ENCODE results near the gene SPRR2G. TPM values are rescaled to one million over a fixed set of nuclear protein-coding genes. Genes with fewer than 3 reads are reported as not detected.
"Not testable (repeated sequence)": the region's sequence is repeated elsewhere in the genome, so short reads cannot be mapped to it uniquely, and the experiment has no call there.

SPRR2G gene
- total and polyA plus RNA-seq, 12 donors = not detected

DNA sequence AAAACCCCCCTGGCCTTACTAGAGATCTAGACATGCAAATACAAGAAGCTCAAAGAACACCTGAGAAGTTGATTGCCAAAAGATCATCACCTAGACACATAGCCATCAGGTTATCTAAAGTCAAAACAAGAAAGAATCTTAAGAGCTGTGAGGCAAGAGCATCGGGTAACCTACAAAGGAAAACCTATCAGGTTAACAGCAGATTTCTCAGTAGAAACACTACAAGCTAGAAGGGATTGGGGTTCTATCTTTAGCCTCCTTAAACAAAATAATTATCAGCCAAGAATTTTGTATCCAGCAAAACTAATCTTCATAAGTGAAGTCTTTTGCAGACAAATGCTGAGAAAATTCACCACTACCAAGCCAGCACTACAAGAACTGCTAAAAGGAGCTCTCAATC lies 25.2 kb downstream of the SPRR2G start:
- no peak overlapping the region for H3K27ac ChIP-seq
- WGBS, 4 donors = 93 to 95% (median 94%) methylated on average over 1 of the region's 1 CpG
- DNase-seq = no peak
- no peaks in the 10 kb centered on the region for H3K9me3 ChIP-seq (replicated peaks in 1 of 3)
- intact Hi-C loops (cut with DNase I) = no loop called here
- H3K4me1 ChIP-seq (replicated peaks in 1 of 2) = no peaks in the 10 kb centered on the region
- no peak for TF ChIP-seq POLR2A (IDR thresholded peaks at IDR 0.05)
- TF ChIP-seq, protein P1, sequence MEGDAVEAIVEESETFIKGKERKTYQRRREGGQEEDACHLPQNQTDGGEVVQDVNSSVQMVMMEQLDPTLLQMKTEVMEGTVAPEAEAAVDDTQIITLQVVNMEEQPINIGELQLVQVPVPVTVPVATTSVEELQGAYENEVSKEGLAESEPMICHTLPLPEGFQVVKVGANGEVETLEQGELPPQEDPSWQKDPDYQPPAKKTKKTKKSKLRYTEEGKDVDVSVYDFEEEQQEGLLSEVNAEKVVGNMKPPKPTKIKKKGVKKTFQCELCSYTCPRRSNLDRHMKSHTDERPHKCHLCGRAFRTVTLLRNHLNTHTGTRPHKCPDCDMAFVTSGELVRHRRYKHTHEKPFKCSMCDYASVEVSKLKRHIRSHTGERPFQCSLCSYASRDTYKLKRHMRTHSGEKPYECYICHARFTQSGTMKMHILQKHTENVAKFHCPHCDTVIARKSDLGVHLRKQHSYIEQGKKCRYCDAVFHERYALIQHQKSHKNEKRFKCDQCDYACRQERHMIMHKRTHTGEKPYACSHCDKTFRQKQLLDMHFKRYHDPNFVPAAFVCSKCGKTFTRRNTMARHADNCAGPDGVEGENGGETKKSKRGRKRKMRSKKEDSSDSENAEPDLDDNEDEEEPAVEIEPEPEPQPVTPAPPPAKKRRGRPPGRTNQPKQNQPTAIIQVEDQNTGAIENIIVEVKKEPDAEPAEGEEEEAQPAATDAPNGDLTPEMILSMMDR (IDR thresholded peaks at IDR 0.05) = no peak
- no peak overlapping the region for H3K4me3 ChIP-seq
- no peaks in the 10 kb centered on the region for H3K36me3 ChIP-seq (replicated peaks in 1 of 2)
- no peaks in the 10 kb centered on the region for H3K27me3 ChIP-seq

DNA sequence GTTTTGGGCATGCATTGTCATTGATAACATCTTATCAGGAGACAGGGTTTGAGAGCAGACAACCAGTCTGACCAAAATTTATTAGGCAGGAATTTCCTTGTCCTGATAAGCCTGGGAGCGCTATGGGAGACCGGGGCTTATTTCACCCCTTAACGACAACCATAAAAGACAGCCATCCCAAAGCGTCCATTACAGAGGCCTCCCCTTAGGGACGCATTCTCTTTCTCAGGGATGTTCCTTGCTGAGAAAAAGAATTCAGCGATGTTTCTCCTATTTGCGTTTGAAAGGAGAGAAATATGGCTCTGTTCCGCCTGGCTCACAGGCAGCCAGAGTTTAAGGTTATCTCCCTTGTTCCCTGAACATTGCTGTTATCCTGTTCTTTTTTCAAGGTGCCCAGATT lies 26.9 kb downstream of the SPRR2G start:
- H3K4me1 ChIP-seq (replicated peaks in 1 of 2); intact Hi-C loops (cut with DNase I); H3K4me3 ChIP-seq; DNase-seq; H3K27ac ChIP-seq; H3K36me3 ChIP-seq (replicated peaks in 1 of 2); H3K9me3 ChIP-seq (replicated peaks in 1 of 3); H3K27me3 ChIP-seq: not testable (repeated sequence)
- WGBS, 4 donors = 76 to 84% (median 80%) methylated on average over 8 of the region's 8 CpGs

DNA sequence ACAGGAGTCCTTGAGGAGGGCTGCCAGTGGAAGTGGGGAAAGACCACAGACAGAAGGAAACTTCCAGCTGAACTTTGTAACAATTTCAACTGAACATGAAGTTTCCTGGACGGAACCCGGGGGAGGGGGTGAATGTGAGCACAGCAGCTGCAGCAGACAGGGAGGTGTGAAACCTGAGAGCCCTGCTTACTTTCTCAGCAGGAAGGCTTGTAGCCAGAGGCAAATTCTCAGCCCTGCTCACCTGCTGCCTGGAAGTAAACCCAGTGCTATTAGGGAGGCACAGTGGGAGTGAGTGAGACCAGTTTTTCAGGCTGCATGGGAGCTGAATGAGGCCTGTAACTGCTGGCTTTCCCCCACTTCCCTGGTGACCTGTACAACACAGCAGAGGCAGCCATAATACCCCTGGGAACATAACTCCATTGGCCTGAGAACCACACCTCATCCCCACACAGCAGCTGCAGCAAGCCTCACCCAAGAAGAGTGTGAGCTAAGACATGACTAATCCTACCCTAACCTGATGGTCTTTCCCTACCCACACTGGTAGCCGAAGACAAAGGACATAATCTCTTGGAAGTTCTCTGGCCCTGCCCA lies 27.8 kb downstream of the SPRR2G start:
- WGBS, 4 donors = 45 to 80% (median 48%) methylated on average over 3 of the region's 3 CpGs
- H3K4me3 ChIP-seq = no peak overlapping the region
- no peaks in the 10 kb centered on the region for H3K36me3 ChIP-seq (replicated peaks in 1 of 2)
- H3K9me3 ChIP-seq (replicated peaks in 1 of 3) = no peaks in the 10 kb centered on the region
- H3K27me3 ChIP-seq = no peaks in the 10 kb centered on the region
- TF ChIP-seq, protein P1 (IDR thresholded peaks at IDR 0.05) = no peak
- TF ChIP-seq POLR2A (IDR thresholded peaks at IDR 0.05) = no peak
- DNase-seq = no peak
- no peaks in the 10 kb centered on the region for H3K4me1 ChIP-seq (replicated peaks in 1 of 2)
- no peak overlapping the region for H3K27ac ChIP-seq
- intact Hi-C loops (cut with DNase I) = no loop called here

DNA sequence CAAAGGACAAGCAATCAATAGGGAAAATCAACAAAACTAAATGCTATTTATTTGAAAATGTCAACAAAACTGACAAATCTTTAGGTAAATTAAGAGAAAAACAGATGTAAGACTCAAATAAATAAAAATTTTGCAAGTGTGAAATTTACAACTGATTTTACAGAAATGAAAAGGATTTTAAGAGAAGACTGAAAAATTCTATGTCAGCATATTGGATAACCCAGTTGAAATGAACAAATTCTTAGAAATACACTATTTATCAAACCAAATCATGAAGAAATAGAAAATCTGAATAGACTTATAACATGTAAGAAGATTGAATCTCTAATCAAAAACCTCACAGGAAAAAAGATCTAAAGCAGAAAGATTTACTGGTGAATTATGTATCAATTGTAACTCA lies 29.7 kb downstream of the SPRR2G start:
- H3K36me3 ChIP-seq (replicated peaks in 1 of 2) = no peaks in the 10 kb centered on the region
- intact Hi-C loops (cut with DNase I) = no loop called here
- no peaks in the 10 kb centered on the region for H3K4me1 ChIP-seq (replicated peaks in 1 of 2)
- no peak overlapping the region for H3K4me3 ChIP-seq
- no peak overlapping the region for H3K27ac ChIP-seq
- no peaks in the 10 kb centered on the region for H3K27me3 ChIP-seq
- DNase-seq = no peak
- TF ChIP-seq POLR2A (IDR thresholded peaks at IDR 0.05) = no peak
- TF ChIP-seq, protein P1 (IDR thresholded peaks at IDR 0.05) = no peak
- H3K9me3 ChIP-seq (replicated peaks in 1 of 3) = no peaks in the 10 kb centered on the region

DNA sequence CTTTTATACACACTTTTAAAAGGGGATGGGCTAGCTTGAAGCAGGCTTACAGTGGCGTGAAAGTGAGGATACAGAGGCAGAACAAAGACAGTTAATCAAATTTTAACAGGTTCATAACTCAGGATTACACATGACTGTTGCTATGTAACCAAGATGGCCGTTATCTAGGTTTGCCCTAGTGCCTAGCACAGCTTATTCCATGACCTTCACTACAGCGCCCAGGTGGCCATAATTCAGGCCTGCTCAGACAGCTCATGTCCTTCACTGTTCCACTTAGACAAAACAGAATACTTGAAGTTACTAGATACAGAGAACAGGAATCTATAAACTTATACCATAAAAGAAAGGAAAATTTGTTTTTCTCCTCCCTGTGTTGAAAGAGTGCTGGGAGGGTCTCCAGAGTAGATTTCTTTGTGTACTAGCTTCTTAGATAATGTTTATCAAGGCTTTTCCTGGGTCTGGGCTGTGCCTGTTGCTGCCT lies 31.2 kb downstream of the SPRR2G start:
- Histone ChIP-seq H3K36me3 (replicated peaks in 1 of 2) (no peaks in the 10 kb centered on the region), H3K4me1 (replicated peaks in 1 of 2) (no peaks in the 10 kb centered on the region), H3K9me3 (replicated peaks in 1 of 3) (no peaks in the 10 kb centered on the region), H3K4me3 (no peak overlapping the region), H3K27ac (no peak overlapping the region), H3K27me3 (no peaks in the 10 kb centered on the region)
- TF ChIP-seq, protein P1 (IDR thresholded peaks at IDR 0.05) = no peak
- TF ChIP-seq POLR2A (IDR thresholded peaks at IDR 0.05) = no peak
- 20 to 32% (median 27%) methylated on average over 3 of the region's 3 CpGs for WGBS, 4 donors
- DNase-seq = no peak
- intact Hi-C loops (cut with DNase I) = no loop called here

DNA sequence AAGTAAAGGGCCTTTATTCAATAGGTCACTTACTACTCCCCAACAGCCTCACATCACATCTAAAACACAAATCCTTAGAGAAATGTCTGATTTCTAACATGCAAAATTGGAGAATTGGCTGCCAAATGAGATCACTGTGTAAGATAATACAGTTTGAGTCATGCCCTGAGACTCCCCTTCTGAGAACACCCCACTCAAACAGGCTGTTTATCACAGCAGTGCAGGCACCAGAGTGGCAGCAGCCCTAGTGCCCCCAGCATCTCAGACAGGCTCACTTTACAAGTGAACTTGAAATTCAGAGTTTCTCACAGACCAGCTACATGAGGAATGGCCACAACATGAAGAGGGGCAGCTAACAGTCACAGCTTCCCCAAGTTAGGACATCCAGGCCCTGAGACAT lies 35.4 kb downstream of the SPRR2G start:
- H3K4me3 ChIP-seq; DNase-seq; H3K27me3 ChIP-seq; H3K36me3 ChIP-seq (replicated peaks in 1 of 2); intact Hi-C loops (cut with DNase I); H3K27ac ChIP-seq; H3K9me3 ChIP-seq (replicated peaks in 1 of 3); H3K4me1 ChIP-seq (replicated peaks in 1 of 2): not testable (repeated sequence)
